ENCODE data around the gene SIAH3.
"Not testable (repeated sequence)": the region's sequence is repeated elsewhere in the genome, so short reads cannot be mapped to it uniquely, and the experiment has no call there.

Gene SIAH3

DNA sequence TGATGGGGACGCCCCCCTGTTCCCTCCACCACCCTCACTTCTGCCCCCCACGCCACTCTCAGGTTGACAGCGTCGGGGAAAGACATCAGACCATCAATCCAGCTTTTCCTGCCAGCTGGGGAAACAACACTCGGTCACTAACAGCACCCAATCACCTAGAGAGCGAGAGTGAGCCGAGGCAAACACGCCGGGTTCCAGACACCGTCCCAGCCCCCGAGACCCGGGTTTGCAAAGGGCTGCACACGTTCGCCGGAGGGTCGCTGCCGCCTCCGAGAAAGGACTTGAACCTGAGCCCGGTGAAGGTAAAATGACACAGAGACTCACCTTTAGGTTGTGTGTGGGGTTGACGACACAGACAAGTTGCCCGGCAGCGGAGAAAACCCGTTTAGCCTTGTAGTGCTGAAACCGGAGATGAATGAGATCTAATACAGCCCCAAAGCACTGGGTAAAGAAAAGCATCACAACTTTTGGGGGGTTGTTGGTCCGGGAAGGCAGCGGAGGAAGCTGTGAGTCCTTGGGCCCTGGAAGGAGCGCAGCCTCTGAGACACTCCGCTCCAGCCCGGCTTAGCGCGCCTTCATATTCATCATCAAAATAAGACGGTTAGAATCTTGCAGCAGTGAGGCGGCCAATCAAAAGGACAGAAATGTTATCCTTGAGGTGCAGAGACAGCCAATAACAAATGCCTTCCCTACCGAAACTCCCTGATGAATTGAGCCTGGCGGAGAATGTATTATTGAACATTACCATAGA, at the start of gene SIAH3:
Gene SIAH3, minus strand, starts transcription at position 583 of the 751 bp plus-strand sequence. Its CDS starts 124 bp downstream, at position 459.
- peak; percentile 58 for DNase-seq

DNA sequence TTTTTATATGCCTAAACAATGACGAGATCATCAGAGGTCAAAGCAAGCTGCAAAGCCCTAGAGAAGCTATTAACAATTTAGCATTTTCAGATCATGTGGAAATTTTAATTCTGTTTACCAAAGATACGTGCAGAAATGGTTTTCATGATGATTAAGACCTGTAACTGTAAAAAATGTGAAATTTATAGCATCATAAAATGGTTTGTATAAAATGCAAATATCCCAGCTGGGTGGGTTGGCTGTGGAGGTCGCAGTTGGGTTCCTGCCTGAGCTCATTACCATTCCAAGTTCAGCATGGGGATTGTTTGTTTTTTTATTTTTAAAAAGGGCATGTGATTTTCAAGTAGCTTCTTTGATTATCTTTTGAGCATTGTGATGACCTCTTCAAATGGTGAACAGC, 47.9 kb upstream of the SIAH3 start:
- DNase-seq, result no peak

DNA sequence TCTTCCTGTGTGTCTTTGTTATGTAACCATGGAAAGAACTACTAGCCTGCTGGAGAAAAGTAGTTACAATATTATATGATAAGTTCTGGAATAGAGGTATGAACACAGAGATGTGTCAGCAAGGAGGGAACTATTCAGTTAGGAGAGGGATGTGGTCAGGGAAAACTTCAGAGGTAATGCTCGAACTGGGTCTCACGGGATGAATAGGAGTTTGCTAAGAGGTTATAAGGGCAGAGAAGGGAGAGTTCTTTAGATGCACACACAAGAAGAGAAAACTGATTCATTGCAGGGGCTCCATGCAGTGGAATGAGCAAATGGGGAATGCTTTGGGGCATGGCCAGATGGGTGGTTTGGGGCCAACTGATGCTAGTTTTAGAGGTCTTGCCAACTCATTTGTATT, 46.0 kb upstream of the SIAH3 start:
- DNase-seq, result no peak

- DNase-seq, result no peak
Measured at GRCh38 chr13:45896285-45896684, 44.7 kb upstream of the SIAH3 start.

DNA sequence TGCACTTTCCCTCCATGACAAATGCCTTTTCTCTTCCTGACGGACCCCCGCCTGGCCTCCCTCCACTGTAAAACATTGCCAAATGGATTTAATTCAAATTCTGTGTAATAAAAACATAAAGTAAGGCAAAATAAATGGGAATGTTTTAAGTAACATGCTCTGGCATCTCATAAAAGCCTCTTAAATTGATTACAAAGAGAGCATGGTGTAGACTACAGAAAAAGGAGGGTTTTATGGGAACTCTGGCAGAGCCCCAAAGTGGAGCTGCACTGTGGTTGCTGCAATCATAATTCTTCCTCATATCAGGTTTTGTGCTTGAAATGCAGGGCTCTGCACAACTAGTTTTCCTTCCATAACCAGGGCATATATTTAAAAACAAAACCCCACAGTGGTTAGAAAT, 44.3 kb upstream of the SIAH3 start:
- DNase-seq, result no peak

DNA sequence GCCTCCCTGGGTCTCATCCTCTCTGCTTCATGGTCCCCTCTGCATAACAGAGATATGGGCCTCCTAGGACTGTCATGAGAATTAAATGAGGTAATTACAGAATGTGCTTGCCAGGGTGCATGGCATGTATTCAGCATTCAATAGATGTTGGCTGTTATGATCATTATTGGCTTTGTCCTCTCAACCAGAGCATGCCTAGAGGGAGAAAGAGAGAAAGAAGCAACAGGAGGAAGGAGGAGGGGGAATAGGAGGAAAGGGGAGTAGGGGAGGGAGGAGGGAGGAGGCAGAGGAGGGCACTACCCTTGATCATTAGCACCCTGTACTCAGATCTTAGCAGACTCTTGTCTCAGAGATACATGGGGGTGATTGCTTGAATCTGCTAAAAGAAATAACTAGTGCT, 41.0 kb upstream of the SIAH3 start:
- no peak for DNase-seq

GRCh38 chr13:45889590-45890243, 38.2 kb upstream of the SIAH3 start:
- DNase-seq, result no peak

DNA sequence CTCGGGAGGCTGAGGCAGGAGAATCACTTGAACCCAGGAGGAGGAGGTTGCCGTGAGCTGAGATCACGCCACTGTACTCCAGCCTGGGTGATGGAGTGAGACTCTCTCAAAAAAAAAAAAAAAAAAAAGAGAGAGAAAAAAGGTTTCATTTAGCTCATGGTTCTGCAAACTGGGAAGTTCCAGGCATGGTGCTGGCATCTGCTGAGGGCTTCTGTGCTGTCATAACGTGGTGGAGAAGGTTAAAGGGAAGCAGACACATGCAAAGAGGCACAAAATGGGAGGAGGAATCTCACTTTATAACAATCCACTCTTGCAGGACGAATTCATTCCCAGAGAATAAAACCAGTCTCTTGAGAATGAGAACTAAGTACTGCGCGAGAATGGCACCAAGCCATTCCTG, 34.9 kb upstream of the SIAH3 start:
- DNase-seq, result no peak

- DNase-seq, result no peak
Measured at GRCh38 chr13:45885194-45885593, 33.6 kb upstream of the SIAH3 start.

DNA sequence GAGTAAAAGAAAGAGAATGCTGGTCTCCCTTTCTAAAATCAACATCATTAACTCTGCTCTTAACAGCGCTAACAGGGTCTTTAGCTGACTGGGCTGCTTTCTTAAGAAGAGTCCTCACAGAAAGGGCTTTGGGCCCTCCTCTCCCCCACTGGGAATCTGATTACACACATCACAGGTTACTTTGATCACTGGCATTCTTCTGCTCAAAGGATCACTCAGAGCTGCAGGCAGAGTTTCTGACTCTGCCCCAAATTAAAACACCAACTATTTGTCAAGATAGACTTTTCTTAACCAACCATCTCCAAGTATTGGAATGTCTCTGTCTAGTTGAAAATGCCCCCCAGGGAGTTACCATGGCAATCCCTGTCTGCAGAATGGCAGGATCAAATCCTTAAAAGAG, 31.1 kb upstream of the SIAH3 start:
- DNase-seq, result peak; percentile 31

DNA sequence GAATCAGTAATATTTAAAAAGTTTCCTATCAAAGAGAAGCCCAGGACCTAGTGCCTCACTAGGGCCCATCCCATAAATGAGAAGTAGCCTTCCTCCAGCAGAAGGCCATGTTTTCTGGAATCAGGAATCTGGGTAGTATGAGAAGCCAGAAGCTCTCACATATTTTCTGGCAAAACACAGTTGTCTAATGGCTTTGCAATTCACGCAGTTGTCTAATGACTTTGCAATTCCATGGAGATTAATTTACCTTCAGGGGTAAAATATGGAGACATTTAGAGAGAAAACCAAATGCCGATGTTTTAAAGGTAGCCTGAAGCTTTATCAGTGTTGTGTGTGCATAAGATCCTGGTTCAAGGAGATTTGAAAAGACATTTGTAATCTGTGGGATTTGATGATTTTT, 29.8 kb upstream of the SIAH3 start:
- peak; percentile 3 for DNase-seq

DNA sequence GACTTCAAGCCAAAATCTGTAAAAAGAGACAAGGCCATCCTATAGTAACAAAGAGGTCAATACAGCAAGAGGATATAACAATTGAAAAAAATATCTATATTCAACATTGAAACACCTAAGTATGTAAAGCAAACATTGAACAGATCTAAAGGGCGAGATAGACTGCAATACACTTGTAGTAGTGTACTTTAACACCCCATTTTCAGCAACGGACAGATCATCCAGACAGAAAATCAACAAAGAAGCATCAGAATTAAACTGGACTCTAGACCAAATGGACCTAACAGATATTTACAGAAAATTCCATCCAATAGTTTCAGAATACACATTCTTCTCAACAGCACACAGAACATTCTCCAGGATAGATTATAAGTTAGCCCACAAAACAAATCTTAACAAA, 28.7 kb upstream of the SIAH3 start:
- DNase-seq, result no peak

DNA sequence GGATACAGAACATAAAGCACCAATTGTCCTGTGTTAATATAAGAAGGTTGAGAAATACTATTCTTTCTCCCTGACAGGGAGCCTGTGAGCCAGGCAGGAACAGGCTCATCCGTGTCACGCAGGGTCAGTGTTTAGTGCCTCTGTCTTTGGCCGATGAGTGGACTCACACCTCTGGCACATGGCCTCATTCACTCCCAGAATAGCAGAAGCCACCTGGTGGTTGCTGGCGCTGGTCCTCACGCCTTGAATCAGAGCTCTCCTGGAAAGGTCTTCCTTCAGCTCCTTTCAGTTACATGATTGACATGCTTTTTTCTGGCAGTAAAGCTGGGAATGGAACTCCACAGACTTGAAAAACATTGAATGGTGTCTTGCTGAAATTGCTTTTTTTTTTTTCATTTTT, 28.1 kb upstream of the SIAH3 start:
- no peak for DNase-seq

DNA sequence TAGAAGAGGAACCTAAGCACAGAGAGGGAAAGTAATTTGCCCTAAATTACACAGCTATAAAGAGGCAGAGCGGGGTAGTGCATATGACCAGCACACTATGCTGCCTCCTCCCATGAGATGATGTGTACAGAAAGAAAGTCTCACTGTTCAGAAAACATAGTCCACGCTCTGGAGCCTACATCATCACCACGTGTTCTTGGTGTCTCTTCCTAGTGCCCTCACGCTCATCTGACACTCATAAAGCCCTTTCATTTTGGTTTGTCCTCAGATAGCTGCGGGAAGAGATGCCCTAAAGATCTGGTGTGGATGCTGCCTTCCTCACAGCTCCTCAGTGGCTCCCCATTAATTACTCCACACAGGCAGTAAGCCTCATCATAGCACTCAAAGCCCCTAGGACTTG, 27.4 kb upstream of the SIAH3 start:
- no peak for DNase-seq

GRCh38 chr13:45876781-45877180, 25.2 kb upstream of the SIAH3 start:
- DNase-seq, result no peak

GRCh38 chr13:45875951-45876350, 24.4 kb upstream of the SIAH3 start:
- no peak for DNase-seq

GRCh38 chr13:45873491-45874325, 22.2 kb upstream of the SIAH3 start:
- peak; percentile 49 for DNase-seq

GRCh38 chr13:45872566-45872965, 21.0 kb upstream of the SIAH3 start:
- no peak for DNase-seq

DNA sequence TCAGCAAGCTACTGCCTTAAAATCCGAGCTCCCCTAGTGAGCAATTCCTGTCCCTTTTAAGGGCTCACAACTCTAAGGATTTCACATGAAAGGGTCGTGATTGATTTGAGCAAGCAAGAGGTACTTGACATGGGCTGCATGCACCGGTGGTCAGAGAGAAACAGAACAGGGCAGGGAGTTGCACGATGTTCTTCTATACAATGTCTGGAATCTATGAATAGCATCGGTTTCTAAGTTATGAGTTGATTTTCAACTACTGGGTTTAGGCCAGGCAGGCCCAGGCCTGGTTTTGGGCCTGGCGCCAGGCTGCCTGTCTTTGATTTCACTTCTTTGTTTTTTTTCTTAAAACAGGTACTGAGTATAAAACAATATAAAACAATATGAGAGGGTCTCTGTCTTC, 19.6 kb upstream of the SIAH3 start:
- DNase-seq, result not testable (repeated sequence)

DNA sequence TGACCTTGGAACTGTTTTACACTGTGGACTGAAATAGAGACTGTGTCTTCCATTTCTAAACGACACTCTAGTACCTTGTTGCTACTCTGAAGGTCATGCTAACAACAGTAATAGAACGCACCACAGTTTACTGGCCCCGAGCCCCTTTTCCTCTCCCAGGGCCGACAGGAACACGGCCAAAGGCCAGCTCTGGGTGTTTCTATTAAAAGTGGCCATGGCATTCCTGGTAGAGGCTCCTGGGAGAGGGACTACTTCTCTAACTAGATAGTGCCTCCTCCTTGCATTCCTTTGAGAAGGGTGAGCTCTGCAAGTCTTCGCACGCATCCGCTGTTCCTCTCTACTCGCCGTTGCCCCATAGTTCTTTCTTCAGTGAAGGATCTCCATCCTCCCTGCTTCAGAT, 18.7 kb upstream of the SIAH3 start:
- no peak for DNase-seq

GRCh38 chr13:45865414-45865813, 13.9 kb upstream of the SIAH3 start:
- DNase-seq, result no peak

- no peak for DNase-seq
Measured at GRCh38 chr13:45863709-45864590, 12.4 kb upstream of the SIAH3 start.

DNA sequence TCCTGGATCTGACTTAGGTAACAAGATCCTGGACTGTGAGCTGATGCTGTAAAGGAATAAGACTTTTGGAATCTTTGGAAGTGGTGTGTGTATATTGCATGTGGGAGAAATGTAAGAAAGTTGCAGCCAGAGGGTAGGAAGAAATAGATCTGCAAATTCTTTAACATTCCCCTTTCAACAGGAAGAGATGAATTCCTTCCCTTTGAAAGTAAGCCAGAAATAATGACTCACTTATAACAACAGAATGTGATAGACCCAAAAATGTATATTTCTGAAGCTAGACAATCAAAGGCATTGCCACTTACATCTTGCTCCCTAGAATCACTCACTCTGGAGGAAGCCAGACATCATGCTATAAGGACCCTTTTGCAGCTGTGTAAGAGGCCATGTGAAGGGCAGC, 9.8 kb upstream of the SIAH3 start:
- peak; percentile 78 for DNase-seq

Data from fibroblast of skin of right biceps (primary cell).